GM19452 (cell line): ENCODE results near the gene HECTD2.
"Not testable (repeated sequence)": the region's sequence is repeated elsewhere in the genome, so short reads cannot be mapped to it uniquely, and the experiment has no call there.

Experiments
- ATAC-seq: cut with Tn5 transposase; IDR thresholded peaks from one replicate; pipeline ENCODE4 v1.9.1; 2021; ENCODE audit not compliant: unreplicated experiment

Gene HECTD2

GRCh38 chr10:91410638-91411371, 661 bp downstream of the HECTD2 start:
- no peak for ATAC-seq

- ATAC-seq: no peak
These were observed 1.5 kb downstream of the HECTD2 start for GRCh38 chr10:91411621-91412020.

- no peak for ATAC-seq
These were observed 2.4 kb downstream of the HECTD2 start for GRCh38 chr10:91412354-91413087.

- ATAC-seq: no peak
These were observed 5.7 kb downstream of the HECTD2 start for GRCh38 chr10:91415816-91416215.

- no peak for ATAC-seq
These were observed 6.3 kb downstream of the HECTD2 start for GRCh38 chr10:91416339-91416855.

GRCh38 chr10:91418416-91418815, 8.3 kb downstream of the HECTD2 start:
- no peak for ATAC-seq

- ATAC-seq: no peak
These were observed 10.7 kb downstream of the HECTD2 start for GRCh38 chr10:91420868-91421267.

GRCh38 chr10:91422915-91423314, 12.8 kb downstream of the HECTD2 start:
- no peak for ATAC-seq

GRCh38 chr10:91424016-91424415, 13.9 kb downstream of the HECTD2 start:
- ATAC-seq: no peak

- ATAC-seq: no peak
These were observed 22.0 kb downstream of the HECTD2 start for GRCh38 chr10:91432175-91432574.

GRCh38 chr10:91433620-91434019, 23.5 kb downstream of the HECTD2 start:
- ATAC-seq: no peak

- no peak for ATAC-seq
These were observed 23.9 kb downstream of the HECTD2 start for GRCh38 chr10:91434041-91434440.

- ATAC-seq: no peak
These were observed 25.1 kb downstream of the HECTD2 start for GRCh38 chr10:91435241-91435640.

- ATAC-seq: not testable (repeated sequence)
These were observed 28.1 kb downstream of the HECTD2 start for GRCh38 chr10:91438228-91438627.

GRCh38 chr10:91444211-91445182, 34.4 kb downstream of the HECTD2 start:
- no peak for ATAC-seq

GRCh38 chr10:91452063-91452462, 41.9 kb downstream of the HECTD2 start:
- ATAC-seq: no peak

GRCh38 chr10:91453535-91453934, 43.4 kb downstream of the HECTD2 start:
- no peak for ATAC-seq

- ATAC-seq: not testable (repeated sequence)
These were observed 45.0 kb downstream of the HECTD2 start for GRCh38 chr10:91455135-91455534.

- no peak for ATAC-seq
These were observed 50.5 kb downstream of the HECTD2 start for GRCh38 chr10:91460681-91461080.

GRCh38 chr10:91462423-91462822, 52.3 kb downstream of the HECTD2 start:
- ATAC-seq: no peak

- no peak for ATAC-seq
These were observed 54.4 kb downstream of the HECTD2 start for GRCh38 chr10:91464500-91464899.
